Neuronal stem cell (in vitro differentiated cells): ENCODE results near the gene SMARCD2.

Experiments
- DNase-seq: peaks from one replicate; pipeline ENCODE4 v3.0.0-alpha.2; 2013; ENCODE audit warnings: low spot score
- H2AFZ ChIP-seq: one replicate; pipeline ENCODE4 v1.6.1; 2013; ENCODE audit warnings: mild to moderate bottlenecking, low read length, inconsistent platforms
- H2AK5ac ChIP-seq: 2 replicates; pipeline ENCODE4 v1.6.1; 2013; ENCODE audit warnings: low read depth, mild to moderate bottlenecking, inconsistent platforms, low read length, moderate library complexity, mixed read lengths
- H2BK120ac ChIP-seq: 2 replicates; pipeline ENCODE4 v1.6.1; 2013; ENCODE audit warnings: low read depth, mild to moderate bottlenecking, inconsistent platforms, low read length, moderate library complexity, mixed read lengths
- H2BK12ac ChIP-seq: one replicate; pipeline ENCODE4 v1.6.1; 2013; ENCODE audit warnings: low read length, inconsistent platforms
- H2BK15ac ChIP-seq: 2 replicates; pipeline ENCODE4 v1.6.1; 2013; ENCODE audit warnings: mild to moderate bottlenecking, low read length, inconsistent platforms, mixed read lengths
- H2BK5ac ChIP-seq: one replicate; pipeline ENCODE4 v1.6.1; 2013; ENCODE audit warnings: inconsistent platforms, mild to moderate bottlenecking, low read length, moderate library complexity
- H3K14ac ChIP-seq: one replicate; pipeline ENCODE4 v1.6.1; 2013; ENCODE audit warnings: low read length, inconsistent platforms
- H3K18ac ChIP-seq: 2 replicates; pipeline ENCODE4 v1.6.1; 2013; ENCODE audit warnings: low read length, inconsistent platforms
- H3K23ac ChIP-seq: 2 replicates; pipeline ENCODE4 v1.6.1; 2013; ENCODE audit warnings: low read depth, mild to moderate bottlenecking, mixed read lengths, low read length, inconsistent platforms; ENCODE audit not compliant: poor library complexity
- H3K27ac ChIP-seq: replicated peaks from 3 replicates; pipeline ENCODE4 v1.5.1; 2013; ENCODE audit warnings: low read length, inconsistent platforms
- H3K27me3 ChIP-seq, 3 experiments: 2 replicates each; pipeline ENCODE4 v1.6.1; 2013; ENCODE audit warnings: low read length in 3 of 3, mild to moderate bottlenecking in 2 of 3, inconsistent platforms in 1 of 3, low read depth in 1 of 3, mixed read lengths in 1 of 3, moderate library complexity in 1 of 3; ENCODE audit not compliant: control insufficient read depth in 3 of 3, insufficient read depth in 3 of 3
- H3K36me3 ChIP-seq, 2 donors: replicated peaks in 1 of 2; 2 replicates each; pipeline ENCODE4 v1.6.1; 2013; ENCODE audit warnings: low read length in 2 of 2; ENCODE audit not compliant: control insufficient read depth in 2 of 2, insufficient read depth in 2 of 2
- H3K4ac ChIP-seq: 2 replicates; pipeline ENCODE4 v1.6.1; 2013; ENCODE audit warnings: inconsistent platforms, mild to moderate bottlenecking, low read length, moderate library complexity
- H3K4me1 ChIP-seq, 2 donors: 1 replicate in 1 of 2; 2 replicates in 1 of 2; pipeline ENCODE4 v1.6.1; 2013; ENCODE audit warnings: low read length in 2 of 2, low read depth in 1 of 2; ENCODE audit not compliant: control insufficient read depth in 2 of 2, insufficient read depth in 1 of 2
- H3K4me2 ChIP-seq: one replicate; pipeline ENCODE4 v1.6.1; 2013; ENCODE audit warnings: mild to moderate bottlenecking, low read length, inconsistent platforms; ENCODE audit not compliant: insufficient read depth, poor library complexity, severe bottlenecking
- H3K4me3 ChIP-seq, 2 donors: 2 replicates each; pipeline ENCODE4 v1.5.1; 2013; ENCODE audit warnings: low read length in 2 of 2, mild to moderate bottlenecking in 2 of 2, inconsistent platforms in 1 of 2, moderate library complexity in 1 of 2
- H3K79me1 ChIP-seq: one replicate; pipeline ENCODE4 v1.6.1; 2013; ENCODE audit warnings: low read depth, mild to moderate bottlenecking, inconsistent platforms, low read length, moderate library complexity
- H3K9ac ChIP-seq: one replicate; pipeline ENCODE4 v1.6.1; 2013; ENCODE audit warnings: mild to moderate bottlenecking, low read depth, low read length, inconsistent platforms; ENCODE audit not compliant: poor library complexity
- H3K9me3 ChIP-seq, 2 donors: replicated peaks in 1 of 2; 2 replicates each; pipeline versions ENCODE3 to v1.6.1; 2013; ENCODE audit warnings: low read length in 2 of 2, mild to moderate bottlenecking in 2 of 2, inconsistent platforms in 1 of 2, low read depth in 1 of 2, mixed read lengths in 1 of 2, moderate library complexity in 1 of 2; ENCODE audit not compliant: control insufficient read depth in 2 of 2, insufficient read depth in 1 of 2
- H4K8ac ChIP-seq: one replicate; pipeline ENCODE4 v1.6.1; 2013; ENCODE audit warnings: low read depth, mild to moderate bottlenecking, inconsistent platforms, low read length, moderate library complexity
- H4K91ac ChIP-seq: one replicate; pipeline ENCODE4 v1.6.1; 2013; ENCODE audit warnings: low read length, low read depth, mild to moderate bottlenecking, inconsistent platforms; ENCODE audit not compliant: poor library complexity
- WGBS, 2 donors: extraction: QIAGEN DNeasy Blood & Tissue Kit; methylation state at CpG; one replicate each; pipeline ENCODE4 v1.1.7; 2013; ENCODE audit warnings: missing lambda C conversion rate in 2 of 2, mixed read lengths in 1 of 2; ENCODE audit not compliant: insufficient read length in 2 of 2, insufficient replicate concordance in 1 of 2; ENCODE audit errors: extremely low coverage in 2 of 2; 5-methylcytosine and 5-hydroxymethylcytosine counted together

SMARCD2 gene

DNA sequence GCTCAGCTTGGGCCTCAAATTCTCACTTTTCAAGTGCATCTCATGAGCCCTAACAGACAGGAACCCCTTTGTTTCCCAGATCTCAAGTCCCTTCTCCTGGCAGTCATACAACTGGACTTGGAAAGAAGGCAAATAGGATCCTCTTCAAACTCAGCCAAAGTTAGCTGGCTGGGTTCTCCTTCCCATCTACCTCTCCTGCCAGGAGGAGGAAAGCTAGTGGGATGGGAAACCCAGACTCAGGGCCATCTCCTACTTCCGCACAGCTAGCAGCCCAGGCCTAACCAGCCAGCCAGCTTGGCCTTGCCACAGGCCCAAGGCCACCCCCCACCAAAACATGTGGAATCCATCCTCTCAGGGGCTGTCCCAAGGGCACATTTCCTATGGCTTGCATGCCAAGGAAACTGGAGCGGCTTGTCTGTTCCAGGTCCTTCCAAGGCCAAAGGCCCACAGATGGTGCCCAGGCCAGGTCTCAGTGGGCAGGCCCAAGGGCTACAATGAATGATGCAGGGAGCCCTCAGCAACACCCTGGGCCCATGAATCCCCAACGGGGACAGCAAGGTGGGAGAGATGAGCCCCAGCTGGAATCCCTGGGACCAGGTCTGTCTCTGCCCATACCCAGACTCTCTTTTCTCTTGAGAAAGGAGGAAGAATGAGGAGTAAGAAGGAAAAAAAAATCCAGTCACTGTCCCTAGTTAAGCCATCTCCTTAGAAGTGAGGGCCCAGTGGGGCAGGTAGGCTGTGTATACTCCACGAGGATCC is 1.7 kb downstream of the SMARCD2 start:
- H2BK12ac ChIP-seq: no peak overlapping the region
- H3K23ac ChIP-seq: no peak overlapping the region
- H3K18ac ChIP-seq: no peak overlapping the region
- H2AK5ac ChIP-seq: no peak overlapping the region
- H4K91ac ChIP-seq: no peak overlapping the region
- peak overlapping the region; percentile 46 for H3K9ac ChIP-seq
- no peak overlapping the region for H3K27ac ChIP-seq
- DNase-seq: no peak
- H3K14ac ChIP-seq: no peak overlapping the region
- H3K4ac ChIP-seq: no peak overlapping the region
- peak overlapping the region; percentile 72 for H3K4me2 ChIP-seq
- peaks cover 4 to 25% of the 10 kb centered on the region in 2 donors for H3K36me3 ChIP-seq
- H2BK15ac ChIP-seq: no peak overlapping the region
- H2AFZ ChIP-seq: no peak overlapping the region
- no peak overlapping the region for H2BK120ac ChIP-seq
- H3K9me3 ChIP-seq: no peaks in the 10 kb centered on the region
- no peak overlapping the region for H2BK5ac ChIP-seq
- peaks cover 11 to 13% of the 10 kb centered on the region in 2 donors for H3K4me1 ChIP-seq
- peak overlapping the region in 1 of 2 donors; percentile 61 for H3K4me3 ChIP-seq
- peaks cover 6% of the 10 kb centered on the region for H3K79me1 ChIP-seq
- no CpG with 5 or more reads among the region's 4 CpGs for WGBS, 2 donors
- H4K8ac ChIP-seq: no peak overlapping the region
- H3K27me3 ChIP-seq: no peaks in the 10 kb centered on the region

DNA sequence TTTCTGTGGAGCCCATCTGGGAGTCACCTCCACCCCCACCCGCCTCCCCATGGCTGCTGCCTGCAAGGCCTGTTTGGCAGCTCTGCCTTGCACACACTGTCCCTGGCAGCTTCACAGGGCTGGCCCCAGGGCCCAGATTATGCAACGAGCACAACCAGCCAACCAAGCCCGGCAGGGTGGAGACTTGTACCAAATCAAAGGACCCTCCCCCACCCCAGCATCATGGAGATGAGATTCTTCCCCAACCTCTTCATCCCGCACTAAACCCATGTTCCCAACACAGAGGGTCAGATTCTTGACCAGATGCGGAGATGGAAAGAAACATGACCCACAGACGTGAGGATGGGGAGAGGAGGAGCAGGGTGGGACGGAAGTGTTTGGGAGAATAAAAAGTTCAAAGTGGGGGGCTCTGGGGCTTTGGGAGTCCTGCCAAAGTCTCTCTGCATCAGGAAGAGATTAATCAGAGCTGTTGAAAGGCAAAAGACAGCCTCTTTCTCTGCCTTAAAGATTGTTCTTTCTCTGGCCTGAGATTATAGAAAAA is 3.8 kb downstream of the SMARCD2 start:
- Histone ChIP-seq H2BK15ac (no peak overlapping the region), H3K79me1 (peaks cover 6% of the 10 kb centered on the region), H3K18ac (no peak overlapping the region), H4K91ac (no peak overlapping the region), H3K27me3 (no peaks in the 10 kb centered on the region), H3K14ac (no peak overlapping the region), H3K4ac (no peak overlapping the region), H2BK5ac (no peak overlapping the region), H3K23ac (no peak overlapping the region), H2AFZ (no peak overlapping the region), H3K36me3 (peaks cover 15 to 45% of the 10 kb centered on the region in 2 donors), H3K9ac (no peak overlapping the region), H3K4me3 (no peak overlapping the region), H3K27ac (no peak overlapping the region), H2AK5ac (peak overlapping the region; percentile 19), H3K9me3 (no peaks in the 10 kb centered on the region), H3K4me2 (no peak overlapping the region), H2BK120ac (no peak overlapping the region), H3K4me1 (peaks cover 10 to 13% of the 10 kb centered on the region in 2 donors), H2BK12ac (no peak overlapping the region), H4K8ac (no peak overlapping the region)
- no peak for DNase-seq
- WGBS, 2 donors: no CpG with 5 or more reads among the region's 7 CpGs

DNA sequence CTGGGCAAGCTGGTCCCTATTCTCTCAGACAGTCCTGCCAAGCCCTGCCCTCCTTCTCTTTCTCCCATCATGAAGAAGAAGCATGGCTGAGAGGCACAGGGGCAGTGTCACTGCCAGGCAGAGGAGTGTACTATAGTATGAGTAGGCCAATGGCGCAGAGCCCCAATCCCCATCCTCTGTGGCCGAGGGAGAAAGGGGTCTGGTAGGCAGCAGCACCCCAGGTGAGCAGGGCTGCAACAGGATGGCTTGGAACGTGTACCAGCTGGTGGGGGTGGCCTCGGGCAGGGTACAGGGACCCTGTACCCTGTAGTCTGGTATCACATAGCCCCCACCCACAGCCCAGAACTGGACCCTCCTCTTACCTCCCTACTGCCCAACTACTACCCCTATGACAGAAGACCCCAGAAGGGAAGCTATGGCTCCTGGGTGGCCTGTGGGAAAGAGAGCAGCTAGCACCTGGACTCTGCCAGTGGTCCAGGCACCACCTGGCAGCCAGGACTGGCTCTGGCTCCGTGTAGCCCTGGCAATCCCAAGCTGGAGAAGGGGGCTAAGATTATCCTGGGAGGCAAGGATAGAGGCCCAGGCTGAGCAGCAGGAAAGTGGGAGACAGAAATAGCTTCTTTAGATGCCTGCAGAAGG is 4.4 kb downstream of the SMARCD2 start:
- Histone ChIP-seq H3K4me1 (peaks cover 7 to 13% of the 10 kb centered on the region in 2 donors), H2BK15ac (no peak overlapping the region), H2BK5ac (no peak overlapping the region), H3K79me1 (peaks cover 6% of the 10 kb centered on the region), H2AFZ (no peak overlapping the region), H3K27ac (no peak overlapping the region), H3K23ac (no peak overlapping the region), H2AK5ac (no peak overlapping the region), H3K4ac (no peak overlapping the region), H3K27me3 (no peaks in the 10 kb centered on the region), H2BK120ac (no peak overlapping the region), H3K14ac (no peak overlapping the region), H3K18ac (no peak overlapping the region), H4K8ac (no peak overlapping the region), H4K91ac (no peak overlapping the region), H3K36me3 (peaks cover 21 to 51% of the 10 kb centered on the region in 2 donors), H3K4me3 (no peak overlapping the region), H2BK12ac (no peak overlapping the region), H3K4me2 (no peak overlapping the region), H3K9ac (no peak overlapping the region), H3K9me3 (no peaks in the 10 kb centered on the region)
- DNase-seq: no peak
- WGBS, 2 donors: no CpG with 5 or more reads among the region's 5 CpGs

DNA sequence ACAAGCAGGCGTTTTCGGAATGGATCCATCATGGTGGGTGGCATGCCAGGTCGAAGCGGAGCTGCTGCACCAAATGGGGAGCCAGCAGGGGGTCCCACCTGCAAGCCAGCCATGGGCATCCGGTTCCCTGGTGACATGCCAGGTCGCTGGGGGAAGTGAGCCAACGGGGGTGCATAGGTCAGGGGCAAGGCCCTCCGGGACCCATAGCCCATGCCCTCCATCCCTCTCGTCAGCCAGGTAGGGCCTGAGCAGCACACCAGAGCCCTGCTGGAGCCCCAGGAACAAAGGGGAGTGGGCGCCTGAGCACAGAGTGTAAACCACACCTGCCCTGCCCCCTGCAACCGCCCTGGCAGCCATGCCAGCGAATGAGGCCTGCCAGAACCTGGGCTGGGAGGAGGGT is 5.0 kb downstream of the SMARCD2 start:
- H4K8ac ChIP-seq: no peak overlapping the region
- H2AK5ac ChIP-seq: no peak overlapping the region
- peaks cover 26 to 57% of the 10 kb centered on the region in 2 donors for H3K36me3 ChIP-seq
- no peak for DNase-seq
- no peak overlapping the region for H3K18ac ChIP-seq
- no CpG with 5 or more reads among the region's 12 CpGs for WGBS, 2 donors
- H3K4me1 ChIP-seq: peaks cover 7 to 13% of the 10 kb centered on the region in 2 donors
- no peak overlapping the region for H3K4me3 ChIP-seq
- no peak overlapping the region for H3K4ac ChIP-seq
- H2BK12ac ChIP-seq: no peak overlapping the region
- no peaks in the 10 kb centered on the region for H3K9me3 ChIP-seq
- H3K27me3 ChIP-seq: no peaks in the 10 kb centered on the region
- no peak overlapping the region for H2AFZ ChIP-seq
- peaks cover 6% of the 10 kb centered on the region for H3K79me1 ChIP-seq
- no peak overlapping the region for H2BK15ac ChIP-seq
- no peak overlapping the region for H2BK120ac ChIP-seq
- no peak overlapping the region for H3K23ac ChIP-seq
- no peak overlapping the region for H3K14ac ChIP-seq
- H3K27ac ChIP-seq: no peak overlapping the region
- no peak overlapping the region for H3K4me2 ChIP-seq
- no peak overlapping the region for H4K91ac ChIP-seq
- H3K9ac ChIP-seq: peak overlapping the region; percentile 6
- no peak overlapping the region for H2BK5ac ChIP-seq
